AML-193 (cell line): Measurements from ENCODE around the gene KSR2.

Source experiments
- DNase-seq, 2 experiments: peaks; one replicate each; lab custom pipeline; 2025; lab: John Stamatoyannopoulos, UW

The KSR2 gene

DNA sequence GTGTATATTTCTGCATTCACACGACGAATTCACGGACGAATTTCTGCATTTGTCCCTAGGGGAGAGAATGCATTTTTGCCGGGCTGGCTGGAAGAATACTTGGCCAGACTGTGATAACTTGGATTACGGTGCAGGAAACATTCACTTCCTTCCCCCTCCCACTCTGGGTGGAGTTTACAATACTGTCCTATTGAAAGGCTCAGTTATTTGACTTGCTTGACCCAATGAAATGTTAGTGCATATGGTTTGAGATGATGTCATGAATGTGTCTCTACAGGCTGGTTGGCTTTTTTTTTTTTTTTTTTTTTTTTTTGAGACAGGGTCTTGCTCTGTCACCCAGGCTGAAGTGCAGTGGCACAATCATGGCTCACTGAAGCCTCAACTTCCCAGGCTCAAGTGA lies 516.7 kb downstream of the KSR2 start:
- no peak for DNase-seq

DNA sequence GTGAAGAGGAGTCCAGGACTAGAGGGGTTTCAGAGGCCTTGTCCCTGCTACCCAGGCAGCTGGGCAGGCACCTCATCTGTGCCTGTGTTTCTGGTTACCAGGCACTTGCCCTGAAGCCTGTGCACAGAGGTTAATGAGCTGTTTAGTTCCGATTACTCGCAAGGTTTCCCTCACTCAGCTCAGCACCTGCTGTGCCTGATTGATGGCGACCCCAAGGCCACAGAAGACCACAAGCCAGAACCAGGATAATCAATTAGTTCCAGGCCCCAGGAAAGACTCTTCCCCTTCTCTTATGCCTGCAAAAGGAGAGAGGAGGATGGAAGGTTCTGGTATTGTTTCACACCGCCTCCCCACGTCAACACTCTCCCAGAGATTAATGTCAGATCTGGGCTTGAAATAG lies 518.6 kb downstream of the KSR2 start:
- no peak for DNase-seq

DNA sequence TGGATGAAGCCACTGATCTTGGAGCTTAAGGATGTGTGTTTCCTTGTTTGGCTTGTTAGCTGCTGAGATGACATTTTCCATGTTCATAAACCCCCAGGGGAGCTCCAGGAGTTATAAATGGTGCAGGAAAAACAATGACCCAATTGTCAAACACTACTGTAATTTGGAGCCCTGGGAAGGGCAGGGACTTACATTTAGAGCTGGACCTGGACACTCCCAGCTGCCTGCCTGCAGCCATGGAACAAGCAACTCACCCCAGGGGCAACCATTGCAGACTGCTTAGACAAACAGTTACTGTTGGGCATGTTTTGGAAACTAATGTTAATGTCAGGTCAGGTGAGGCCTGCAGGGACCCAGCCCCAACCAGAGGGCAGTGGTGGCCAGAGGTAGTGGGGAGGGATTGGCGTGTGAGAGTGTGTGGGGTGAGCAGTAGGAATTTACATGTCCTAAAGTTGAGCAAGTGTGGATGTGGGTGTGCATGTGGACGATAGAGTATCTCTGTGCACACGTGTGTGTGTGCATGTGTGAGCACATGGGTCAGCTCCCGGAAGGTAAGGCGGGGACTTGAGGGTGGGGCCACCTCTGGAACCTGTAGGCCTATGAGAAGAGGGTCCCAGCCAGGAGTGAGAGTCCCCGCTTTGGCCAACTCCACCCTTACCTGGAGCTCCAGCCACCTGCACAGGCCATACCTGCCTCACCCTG lies 521.0 kb downstream of the KSR2 start:
- no peak for DNase-seq

DNA sequence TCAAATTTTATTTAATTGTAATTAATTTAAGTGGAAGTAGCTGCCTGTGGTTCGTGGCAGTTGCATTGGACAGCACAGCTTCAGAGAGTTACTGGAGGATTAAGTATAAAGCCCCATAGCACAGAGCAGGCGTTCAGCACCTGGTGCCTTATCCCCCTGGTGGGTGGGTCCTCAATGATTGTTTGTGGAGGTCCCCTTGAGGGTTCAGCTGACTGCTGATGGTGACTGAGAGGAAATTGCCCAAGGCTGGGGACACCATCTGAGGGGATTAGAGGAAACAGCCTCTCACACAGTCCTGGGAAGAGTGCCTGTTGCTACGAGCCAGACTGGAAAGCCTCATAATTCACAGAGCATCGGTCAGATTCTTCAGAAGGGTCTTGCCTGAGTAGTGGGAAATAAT lies 524.0 kb downstream of the KSR2 start:
- DNase-seq: no peak

DNA sequence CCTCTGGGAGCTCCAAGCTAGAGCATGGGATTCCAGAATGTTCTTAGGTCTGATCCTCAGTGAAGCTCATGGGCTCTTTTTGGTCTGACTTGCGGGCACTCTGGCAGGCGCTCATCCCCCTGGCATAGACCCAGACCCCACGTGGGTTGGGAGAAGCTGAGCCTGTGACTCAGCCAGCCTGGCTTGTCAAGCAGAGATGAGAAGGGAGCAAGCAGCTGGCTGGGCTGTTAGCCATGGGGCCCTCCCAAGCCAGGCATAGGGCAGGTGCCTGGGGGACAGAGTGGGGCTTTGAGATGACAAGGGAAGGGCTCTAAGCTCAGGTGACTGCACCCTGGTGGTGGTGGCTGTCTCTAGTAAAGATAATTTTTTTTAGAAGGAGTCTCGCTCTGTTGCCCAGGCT lies 527.0 kb downstream of the KSR2 start:
- no peak for DNase-seq

DNA sequence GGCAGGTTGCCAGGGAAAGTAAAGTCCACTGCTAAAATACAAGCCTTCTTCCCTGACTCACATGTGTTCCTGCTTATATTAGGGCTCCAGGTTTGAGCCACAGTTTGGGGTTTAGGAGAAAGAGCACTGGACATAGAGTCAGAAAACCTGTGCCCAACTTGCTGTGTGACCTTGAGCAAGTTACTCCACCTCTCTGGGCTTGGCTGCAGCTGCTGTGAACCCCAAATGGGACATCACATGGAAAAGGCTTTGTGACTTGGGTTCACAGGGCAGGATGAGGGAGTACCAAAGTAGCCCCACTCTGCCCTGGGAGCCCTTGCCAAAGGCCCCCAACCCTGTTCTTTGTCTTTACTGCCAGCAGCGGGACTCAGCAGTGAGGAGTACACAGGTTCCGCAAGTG lies 528.4 kb downstream of the KSR2 start:
- DNase-seq: no peak

DNA sequence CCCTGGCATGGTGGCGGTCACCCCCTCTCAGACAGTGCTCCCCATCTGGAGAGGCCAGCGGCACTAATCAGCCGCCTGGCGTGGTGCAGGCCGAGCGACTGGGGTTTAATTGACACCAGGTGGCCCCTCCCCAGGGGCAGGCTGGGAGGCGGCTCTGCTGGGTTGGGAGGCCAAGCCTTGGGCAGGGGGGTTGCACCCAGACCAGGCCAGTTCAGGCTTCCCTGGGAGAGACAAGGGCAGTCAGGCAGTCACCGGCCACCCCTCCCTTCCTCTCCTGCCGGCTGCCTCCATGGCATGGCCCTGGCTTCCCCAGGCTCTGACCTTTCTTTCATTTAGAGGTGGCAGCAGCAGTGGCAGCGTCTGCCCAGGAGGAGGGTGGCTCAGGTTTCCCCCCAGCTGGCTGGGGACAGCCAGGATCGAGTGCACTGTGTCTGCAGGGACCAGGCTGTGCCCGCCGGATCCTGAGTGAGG lies 529.2 kb downstream of the KSR2 start:
- no peak for DNase-seq

DNA sequence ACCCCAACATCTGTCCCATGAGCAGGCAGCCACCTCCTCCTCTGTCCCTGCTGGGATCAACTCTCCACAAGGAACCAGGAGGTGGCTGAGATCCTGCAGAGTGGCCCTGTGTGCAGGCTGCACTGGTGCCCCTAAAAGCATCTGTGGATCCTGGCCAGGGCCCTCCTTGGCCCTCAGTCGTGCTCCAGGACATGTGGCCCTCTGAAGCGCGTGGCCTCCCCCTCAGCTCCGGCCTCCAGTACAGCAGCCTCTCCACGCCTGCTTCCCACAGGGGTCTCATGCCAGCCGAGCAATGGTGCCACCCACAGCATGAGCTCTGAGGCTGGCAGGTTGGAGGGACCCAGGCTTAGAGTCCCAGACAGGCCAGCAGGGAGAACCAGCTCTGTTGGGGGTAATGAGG lies 530.0 kb downstream of the KSR2 start:
- DNase-seq: no peak

DNA sequence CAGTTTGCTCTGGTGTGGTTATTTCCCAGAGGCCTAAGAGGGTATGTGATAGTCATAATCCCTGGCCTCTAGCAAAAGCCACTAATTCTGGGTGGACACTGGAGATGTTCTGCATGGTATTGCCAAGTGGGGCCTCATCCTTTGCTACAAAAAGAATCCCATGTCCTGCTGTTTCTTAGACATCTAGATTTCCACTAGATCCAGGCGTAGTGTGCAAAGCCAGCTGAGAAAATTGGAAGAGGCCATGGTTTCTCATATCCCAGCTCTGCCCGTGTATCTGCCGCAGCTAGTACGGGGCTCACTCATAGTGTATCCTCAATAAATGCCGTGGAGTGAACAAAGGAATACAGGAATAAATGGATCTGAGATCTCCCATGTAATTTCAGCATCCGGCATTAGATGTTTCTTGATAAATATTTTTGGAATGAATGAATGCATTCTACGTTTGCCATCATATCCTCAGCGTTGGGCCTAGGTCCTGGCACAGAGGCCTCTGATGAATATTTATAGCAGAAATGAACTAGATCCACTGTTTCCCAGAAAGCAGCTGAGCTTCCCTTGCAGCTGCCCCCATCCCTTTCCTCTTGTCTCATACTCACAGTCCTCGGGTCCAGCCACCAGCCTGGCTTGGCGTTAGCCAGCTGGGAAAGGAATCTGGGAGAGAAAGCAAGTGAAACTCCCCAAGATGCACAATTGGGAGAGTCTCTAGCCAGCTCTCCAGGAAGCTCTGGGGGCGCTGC lies 531.1 kb downstream of the KSR2 start:
- DNase-seq: no peak

DNA sequence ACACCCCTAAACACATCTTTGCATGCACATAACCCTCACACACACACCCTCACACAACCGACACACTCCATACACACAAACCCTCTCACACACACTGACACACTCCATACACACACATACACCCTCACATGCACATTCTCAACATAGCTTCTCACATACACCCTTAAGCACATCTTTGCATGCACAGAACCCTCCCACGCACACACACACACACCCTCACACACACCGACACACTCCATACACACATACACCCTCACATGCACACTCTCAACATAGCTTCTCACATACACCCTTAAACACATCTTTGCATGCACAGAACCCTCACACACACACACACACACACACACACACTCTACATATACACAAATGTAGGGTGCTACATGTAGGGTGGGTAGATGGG lies 534.9 kb downstream of the KSR2 start:
- no peak for DNase-seq

DNA sequence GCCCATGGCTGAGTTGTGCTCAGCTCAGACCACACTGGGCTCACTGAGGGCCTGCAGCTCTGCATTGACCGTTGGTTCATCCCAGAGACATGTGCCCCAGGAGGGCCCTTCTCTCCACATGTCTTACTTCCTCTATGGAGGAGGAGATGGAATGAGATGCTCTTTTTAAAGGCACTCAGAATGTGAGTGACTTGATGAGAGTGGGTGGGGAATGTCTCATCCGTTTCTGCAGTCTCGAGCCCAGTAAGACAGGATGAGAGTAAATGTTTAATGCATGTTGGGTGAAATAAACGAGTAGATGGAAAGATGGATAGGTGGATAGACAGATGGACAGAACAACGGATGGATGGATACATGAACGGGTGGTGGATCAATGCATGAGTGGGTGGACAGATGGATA lies 538.5 kb downstream of the KSR2 start:
- DNase-seq: no peak

DNA sequence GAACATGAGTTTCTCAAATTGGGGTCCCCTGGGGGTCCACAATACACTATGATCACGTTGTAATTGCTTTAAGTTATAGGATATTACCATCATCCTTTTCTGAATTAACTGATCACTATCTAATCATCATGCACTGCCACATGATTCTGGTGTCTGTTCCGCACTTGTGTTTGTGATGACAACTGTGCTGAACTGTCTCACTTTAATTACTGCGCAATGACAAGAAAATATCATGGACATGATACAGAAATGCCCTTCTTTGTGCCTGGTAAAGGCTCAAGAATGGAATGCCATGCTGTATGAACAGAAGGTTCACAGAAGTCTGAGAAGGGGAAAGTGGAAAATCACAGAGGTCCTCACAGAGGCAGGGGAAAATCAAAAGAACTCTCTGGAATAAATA lies 541.6 kb downstream of the KSR2 start:
- DNase-seq: no peak

DNA sequence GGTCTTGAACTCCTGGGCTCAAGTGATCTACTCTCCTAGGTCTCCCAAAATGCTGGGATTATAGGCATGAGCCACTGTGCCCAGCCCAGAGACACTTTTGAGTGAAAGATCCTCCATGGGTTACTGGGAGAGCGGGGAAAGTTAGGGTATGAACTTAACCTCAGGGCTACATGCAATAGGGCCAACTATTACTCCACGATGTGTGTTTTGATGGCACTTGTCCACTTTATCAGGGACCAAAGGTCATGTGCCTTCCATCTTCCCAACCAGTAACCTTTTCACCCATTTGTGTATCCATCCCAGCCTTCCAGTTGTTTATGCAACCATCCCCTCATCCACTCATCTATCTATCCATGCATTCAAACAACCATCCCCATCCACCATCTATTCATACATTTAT lies 546.8 kb downstream of the KSR2 start:
- DNase-seq: no peak

DNA sequence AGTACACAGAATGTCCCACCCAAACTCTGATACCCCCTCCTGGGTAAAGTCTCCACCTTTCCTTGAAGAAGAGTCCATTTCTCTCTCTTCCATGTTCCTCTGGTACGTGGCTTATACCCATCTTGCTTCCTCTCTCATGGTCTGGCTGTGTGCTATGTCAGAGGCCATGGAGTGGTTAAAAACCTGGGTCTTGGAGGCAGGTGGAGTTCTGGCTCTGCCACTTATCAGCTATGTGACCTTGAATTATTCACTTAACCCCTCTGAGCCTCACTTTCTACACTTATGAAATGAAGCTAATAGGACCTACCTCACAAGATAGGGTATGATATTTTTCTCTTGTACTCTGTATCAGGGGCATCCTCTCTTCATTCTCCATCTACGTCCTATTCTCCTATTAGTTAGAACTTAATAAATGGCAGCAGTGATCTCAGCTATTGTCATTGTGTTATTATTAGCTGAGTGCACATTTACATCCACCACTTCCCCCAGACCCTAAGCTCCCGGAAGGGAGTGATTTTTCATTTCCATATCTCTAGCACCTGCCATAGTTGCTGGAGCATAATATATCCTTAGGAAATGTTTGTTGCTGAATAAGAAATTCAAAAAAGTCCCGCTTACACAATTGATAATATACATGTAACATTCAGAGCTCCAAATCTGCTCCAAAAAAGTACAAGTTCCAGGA lies 547.6 kb downstream of the KSR2 start:
- DNase-seq: no peak

DNA sequence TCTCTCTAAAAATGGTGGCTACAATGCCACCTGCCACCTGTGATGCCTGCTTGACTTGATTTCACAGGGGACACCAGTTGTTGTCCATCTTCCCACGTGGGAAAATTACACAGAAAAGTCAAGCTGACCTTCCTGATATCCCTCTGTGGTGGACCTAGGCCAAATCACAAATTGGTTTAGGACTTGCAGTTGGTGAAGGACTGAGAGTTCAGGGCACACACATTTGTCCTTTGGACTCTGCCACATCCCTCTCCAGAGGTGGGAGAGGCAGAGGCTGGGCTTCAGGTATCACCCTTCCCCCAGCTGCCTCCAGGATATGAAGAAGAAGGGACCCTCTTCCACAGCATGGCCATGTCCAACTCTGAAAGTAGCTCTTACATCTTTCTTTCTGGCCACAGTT lies 551.8 kb downstream of the KSR2 start:
- DNase-seq: no peak

DNA sequence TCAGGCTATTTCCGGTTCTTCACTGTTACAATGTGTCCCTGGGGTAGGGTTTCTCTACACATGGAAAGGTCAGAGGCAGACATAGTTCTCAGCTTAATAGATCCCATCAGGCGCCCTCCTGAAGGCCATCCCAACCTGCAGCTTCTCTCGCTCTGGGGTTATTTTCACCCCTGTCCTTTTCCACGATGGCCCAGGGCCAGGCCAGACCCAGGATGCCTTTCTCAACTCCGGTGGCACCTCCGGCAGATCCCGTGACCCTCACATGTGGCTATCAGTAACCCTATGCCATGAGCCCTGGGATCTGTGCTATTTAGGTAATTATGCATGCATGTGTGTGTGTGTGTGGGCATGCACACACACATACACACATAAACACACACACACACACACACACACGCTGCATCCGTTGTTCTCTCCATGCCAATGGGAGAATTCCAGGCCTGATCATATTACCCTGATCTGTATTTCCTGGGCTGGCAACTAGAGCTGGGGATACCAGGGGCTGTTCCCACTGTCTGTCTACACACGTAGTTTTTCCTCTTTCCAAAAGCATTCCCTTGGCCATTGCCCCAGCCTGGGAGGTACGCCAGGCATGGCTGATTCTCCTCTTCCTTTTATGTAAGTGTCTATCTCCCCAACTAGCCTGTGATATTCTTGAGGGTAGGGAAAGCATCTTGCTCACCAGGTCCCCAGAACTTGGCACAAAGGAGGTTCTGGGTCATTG lies 556.2 kb downstream of the KSR2 start:
- DNase-seq: no peak

DNA sequence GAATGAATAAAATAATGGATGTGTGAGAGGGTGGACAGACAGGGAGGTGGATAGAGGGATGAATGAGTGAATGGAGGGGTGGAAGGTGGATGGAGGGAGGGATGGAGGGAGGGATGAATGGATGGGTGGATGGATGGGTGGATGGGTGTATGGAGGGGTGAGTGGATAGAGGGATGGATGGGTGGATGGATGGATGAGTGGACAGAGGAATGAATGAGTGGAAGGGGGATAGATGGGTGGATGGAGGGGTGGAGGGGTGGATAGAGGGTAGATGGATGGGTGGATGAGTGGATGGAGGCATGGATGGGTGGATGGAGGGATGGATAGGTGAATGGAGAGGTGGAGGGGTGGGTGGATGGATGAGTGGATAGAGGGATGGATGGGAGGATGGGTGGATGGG lies 559.5 kb downstream of the KSR2 start:
- DNase-seq: no peak

DNA sequence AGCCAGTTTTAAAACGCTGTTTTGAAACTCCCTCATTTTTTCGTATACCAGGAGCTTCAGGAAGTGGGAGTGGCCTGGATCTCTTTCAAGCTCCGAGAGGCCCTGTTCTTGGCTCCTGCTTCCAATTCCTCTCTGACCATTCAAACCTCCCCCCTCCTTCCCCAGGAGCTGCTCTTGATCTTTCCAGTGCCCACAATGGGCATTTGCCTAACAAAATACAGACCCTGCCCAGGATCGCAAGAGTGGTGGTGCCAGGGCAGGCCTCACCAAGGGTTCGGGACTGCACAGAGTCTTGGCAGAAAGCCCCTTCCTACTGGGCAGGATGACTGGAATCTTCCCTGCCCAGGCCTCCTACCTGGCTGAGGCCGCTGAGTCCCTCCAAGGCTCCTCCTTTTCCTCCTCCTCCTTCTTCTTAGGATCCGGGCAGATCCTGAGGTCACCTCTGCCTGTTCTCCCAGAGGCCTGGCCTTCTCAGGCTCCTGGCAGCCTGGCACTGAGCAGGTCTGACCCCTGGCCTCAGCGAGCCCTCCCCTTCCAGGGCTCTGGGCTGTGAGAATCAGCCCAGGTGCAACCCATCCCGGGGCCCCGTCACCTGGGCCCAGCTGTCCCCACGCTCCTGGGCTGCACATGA lies 560.5 kb downstream of the KSR2 start:
- no peak for DNase-seq

DNA sequence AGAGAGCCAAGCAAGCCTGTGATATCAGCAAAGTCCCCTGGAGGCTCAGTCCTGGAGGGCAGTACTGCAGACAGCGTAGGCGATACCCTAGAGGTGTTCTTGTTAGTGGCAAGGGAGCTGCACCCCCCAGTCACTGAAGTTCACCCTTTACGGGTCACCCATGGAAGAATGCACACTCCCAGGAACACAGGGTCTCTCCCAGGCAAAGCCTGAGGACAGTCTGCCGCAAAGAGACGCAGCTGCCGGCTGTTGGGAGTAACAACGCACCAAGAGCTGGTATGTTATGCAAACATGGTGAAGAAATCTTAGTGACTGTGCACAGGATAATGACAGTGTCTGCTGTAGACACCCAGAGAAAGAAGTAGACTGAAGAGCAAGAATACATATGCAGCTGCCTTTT lies 563.9 kb downstream of the KSR2 start:
- DNase-seq: no peak

DNA sequence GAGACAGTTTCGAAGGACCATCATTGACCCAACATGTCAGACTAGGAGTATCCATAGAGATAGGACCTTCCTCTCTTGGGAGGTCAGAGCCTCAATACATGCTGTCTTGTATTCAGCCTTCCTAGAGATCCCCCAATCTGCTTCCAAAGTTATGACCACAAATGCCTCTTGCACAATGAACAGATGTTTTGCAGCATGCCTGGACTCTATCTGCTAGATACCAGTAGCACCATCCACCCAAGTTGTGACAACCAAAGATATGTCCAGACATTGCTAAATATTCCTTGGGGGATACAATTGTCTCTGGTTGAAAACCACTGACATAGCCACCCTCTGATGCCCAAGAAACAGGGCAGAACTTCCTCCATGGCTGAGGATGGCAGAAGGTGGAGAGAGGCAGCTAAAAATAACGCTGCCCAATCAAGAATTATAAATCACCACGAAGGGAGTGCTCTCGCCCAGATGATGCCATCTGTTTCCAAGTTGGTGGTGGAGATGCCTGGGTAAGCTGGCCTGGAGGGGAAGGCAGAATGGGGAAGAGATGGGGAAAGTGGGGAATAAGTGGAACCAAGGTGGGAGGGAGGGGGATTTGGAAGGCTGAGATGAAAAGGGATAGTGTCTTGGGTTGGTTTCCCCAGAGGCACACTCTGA lies 564.5 kb downstream of the KSR2 start:
- DNase-seq: no peak

DNA sequence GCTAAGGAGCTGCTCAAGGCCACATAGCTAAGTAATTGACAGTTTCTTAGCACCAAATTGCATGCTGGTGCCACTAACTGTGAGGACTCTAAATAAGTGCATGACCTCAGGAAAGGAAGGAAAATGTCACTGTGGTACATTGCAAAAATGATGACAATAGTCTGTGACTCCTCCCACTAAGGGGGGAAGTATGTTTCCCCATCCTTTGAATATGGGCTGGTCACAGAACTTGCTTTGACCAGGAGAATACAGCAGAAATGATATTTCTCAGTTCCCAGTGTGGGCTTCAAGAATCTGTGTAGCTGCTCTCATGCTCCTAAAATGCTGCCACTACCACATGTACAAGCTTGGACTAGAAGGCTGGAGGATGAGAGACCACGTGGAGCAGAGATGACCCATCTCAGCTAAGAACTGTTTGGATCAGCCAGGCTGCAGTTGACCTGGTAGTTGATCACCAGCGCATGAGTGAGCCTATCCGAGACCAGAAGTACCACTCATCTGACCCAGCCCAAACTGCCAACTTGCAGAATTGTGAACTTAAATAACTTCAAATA lies 565.1 kb downstream of the KSR2 start:
- DNase-seq: no peak
